AML-193 (cell line): ENCODE data around the gene ERCC1.

ENCODE experiments used
- DNase-seq, 2 experiments: peaks; one replicate each; lab custom pipeline; 2025; lab: John Stamatoyannopoulos, UW

The ERCC1 gene

DNA sequence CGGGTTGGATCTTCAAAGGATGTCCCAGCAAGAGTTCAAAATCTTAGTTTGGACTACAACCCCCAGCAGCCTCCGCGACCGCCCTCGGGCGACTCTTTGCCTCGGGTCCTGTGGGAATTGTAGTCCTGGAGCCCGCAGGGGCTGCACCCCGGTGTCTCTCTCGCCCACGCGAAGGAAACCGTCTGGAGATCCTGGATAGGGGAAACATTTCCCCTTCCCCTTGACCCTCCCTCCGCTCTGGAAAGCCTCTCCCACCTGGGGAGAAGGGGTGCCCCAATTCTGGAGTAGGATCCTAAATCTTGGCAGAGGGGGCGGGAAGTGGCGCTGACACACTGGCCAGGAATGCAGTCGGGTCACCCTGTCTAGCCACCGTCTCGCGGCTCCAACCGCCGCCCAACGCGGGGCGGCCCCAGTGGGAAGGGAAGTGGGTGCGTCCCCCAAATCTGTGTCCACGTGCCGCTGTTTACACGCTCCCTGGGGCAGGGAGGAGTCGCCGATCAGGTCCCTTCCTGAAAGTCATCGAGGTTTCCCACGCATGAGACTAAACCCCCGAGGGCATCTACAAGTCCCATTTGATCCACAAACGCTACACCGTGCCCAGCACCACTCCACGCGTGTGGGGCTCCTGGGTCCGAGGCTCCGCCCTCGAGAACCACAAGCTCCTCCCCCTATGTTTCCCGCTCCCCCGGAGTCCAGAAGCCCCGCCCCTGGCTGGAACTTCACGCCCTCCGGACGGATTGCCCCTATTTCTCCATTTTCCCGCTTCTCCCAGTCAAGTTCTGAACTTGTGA is 18.1 kb downstream of the ERCC1 start:
- peak; percentile 84 for DNase-seq

DNA sequence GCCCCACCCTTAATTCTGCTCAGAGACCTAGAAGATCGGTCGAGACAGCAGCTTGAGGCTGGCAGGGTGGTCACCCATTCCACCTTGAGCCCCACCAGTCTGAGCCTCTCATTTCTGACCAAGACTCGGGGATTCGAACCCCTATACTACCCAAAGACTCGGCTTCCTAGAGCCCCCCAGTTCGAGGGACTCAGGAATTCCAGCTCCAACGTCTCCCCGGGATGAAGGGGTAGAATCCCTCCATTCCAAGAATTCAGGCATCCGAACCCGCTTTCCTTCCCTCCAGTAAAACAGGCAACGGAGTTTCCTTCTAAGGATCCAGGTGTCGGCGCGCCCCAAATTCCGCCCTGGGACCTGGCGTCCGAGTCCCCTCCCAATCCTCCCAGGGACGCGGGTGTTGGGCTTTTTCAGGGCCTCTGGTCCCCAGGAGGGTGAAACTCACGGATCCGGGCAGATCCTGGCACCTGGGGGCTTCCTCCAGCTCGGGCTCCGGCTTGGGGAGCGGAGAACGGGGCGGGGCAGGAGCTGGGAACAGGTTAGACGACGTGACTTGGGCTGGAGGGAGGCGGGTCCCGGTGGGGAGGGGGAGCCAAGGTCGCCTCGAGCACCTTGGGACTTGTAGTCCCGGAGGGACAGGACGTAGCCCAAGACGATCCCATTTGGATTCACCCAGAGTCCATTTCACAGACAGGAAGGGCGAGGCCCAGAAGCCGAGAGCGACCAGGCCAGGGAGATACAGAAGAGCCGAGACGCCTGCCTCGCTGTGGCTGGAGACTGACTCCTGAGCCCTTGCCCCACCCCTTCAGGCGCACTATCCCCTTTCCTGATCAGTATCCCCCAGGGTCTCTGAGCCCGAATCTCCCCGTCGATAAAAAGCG is 18.9 kb downstream of the ERCC1 start, which contains the start of gene PPP1R13L:
Gene PPP1R13L (minus strand): TSS at position 513 of the 878 bp plus-strand sequence. CDS start 6,751 bp downstream, outside the sequence.
- DNase-seq, result no peak

DNA sequence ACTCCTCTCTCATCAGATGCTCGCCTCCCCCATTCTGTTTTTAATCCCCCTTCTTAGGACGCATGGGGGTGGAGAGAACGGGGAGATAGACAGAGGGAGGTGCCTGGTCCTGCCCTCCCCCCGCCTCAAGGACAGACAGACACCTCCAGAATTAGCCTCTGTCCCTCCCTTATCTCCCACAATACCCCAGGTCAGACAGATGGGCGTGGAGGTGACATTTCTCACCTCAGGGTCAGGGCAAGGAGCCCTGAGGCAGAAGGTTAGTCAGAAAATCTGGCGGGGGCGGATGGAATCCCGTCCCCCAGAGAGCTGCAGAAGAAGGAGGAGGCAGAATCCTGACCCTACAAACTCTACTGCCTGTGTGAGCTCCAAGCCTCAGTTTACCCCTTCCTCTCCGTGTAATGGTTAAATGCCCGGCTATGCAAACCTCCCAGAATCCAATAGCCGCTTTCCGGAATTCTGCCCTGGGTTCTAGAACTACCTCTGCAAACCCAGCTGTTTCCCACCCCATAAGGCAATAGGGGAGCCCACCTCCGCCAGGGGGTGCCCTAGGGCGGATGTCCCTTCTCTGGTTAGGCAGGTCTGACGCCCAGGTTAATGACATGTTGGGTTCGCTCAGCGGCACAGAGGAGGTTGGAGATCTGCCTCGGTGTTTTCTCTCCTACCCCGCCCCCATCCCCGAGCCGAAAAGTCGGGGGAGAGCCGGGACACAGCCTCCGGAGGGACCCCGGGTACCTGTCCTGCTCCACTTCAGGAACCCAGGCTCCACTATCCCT is 19.7 kb downstream of the ERCC1 start:
- peak; percentile 22 to 23 for DNase-seq

DNA sequence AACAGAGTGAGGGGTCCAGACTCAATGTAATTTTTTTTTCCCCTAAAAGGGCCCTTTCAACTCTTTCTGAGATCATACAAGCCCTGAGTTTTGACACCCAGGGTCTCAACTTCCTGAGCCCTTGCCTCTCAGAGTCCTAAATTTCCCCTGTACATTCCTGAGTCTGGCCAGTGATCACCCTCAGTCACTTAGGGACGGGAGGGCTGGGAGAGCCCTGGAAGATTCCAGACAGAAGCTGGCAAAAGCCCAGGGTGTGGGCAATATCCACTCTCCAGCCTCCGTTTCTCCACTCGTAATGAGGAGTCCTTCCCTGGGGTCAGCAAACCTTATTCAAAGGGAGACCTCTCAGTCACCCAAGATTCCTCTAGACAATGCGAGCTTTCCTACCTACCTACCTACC is 20.4 kb downstream of the ERCC1 start:
- DNase-seq, result no peak

DNA sequence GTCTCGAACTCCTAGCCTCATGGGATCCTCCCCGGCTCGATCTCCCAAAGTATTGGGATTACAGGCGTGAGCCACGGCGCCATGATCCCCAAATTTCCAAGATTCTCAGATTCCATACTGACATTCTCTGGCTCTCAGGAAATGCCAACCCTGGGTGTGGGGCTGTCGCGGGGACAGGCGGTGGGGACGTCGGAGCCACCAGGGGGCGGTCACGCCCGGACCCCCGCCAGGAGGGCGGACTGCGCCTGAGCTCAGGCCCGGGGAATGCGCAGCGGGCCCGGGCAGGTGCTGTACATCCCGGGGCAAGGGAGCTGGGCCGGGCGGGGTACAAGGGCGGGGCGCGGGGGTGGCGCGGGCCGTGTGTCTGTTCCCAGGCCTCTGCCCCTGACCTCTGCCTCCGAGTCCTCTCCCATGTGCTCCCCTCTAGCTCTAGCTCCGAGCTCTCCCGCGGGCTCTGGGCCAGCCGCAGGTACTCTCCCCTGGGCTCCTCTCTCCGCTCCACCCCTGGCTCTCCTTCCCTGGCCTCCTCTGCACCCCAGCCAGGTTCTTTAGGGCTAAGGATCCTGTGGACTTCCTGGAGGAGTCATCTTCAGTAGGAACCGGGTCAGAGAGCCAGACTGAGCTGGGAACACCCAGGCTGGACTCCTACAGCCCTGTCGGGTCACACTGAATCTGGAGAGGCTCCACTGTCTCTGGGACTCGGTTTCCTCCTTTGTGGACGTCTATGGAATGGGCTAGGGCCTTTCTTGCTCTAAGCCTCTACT is 21.2 kb downstream of the ERCC1 start:
- DNase-seq, result no peak

DNA sequence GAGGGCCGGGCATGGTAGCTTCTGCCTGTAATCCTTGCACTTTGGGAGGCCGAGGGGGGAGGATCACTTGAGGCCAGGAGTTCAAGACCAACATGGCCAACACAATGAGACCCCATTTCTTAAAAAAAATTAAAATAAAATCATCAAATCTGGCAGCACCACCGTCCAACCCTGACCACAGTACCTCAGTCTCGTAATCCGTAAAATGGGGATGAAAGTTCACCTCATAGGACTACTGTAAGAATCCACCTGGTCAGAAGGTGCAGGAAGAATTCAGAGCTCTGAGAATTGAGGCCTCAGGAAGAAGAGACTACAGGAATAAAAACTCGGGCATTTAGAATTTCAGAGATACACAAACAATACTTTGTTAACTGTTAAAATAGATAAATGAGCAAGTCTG is 21.9 kb downstream of the ERCC1 start:
- DNase-seq, result no peak

DNA sequence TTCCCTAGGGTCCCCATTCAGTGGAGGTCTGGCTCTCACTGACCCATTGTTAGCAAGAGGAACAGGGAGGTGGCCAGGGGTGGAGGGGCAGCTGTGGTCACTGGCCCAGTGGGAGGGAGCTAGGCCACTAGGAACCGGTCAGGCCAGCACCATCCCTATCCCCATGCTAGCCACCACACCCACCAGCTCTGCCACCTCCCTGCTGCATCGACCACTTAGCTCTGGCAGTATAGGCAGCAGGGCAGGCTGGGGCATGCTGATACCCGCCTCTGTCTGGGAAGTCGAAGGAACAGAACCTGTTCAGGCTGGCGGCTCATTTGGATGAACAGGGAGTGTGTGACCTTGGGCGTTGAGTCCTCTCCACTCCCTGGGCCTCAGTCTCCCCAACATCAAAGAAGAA is 23.5 kb downstream of the ERCC1 start:
- no peak for DNase-seq

DNA sequence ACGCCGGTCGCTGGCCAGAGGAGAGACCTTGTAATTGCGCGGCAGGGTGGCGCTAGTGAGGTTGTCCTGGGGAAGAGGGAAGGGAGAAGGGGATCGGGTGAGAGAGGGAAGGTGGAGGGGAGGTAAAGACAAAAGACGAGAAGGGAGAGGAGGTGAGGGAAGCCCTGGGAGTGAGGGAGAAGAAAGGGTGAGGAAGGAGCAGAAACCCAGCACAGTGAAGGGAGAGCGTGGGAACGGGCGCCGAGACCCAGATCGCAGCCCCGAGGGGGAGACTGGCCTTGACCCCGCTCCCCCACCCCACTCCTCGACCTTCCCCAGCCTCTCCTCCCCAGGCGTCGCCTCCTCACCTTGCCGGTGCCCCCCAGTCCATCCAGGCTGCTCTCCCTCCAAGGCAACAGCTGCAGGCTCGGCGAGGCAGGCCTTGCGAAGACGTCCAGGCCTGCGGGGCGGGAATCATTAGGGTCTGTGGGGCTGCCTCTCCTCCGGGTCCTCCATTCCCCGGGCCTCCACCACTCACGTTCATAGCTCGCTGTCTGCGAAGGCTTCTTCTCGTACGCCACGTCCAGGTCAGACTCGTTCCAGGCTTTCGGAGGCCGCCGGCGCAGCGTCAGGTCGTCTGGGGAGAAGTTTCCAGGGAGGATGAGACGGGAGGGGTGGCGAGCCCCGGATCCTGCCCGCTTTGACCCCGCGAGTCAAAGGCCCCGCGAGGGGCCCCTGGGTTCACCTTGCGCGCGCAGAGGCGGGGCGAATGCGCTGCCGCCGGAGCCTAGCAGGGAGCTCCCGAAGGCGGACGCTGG is 27.7 kb downstream of the ERCC1 start:
- no peak for DNase-seq

DNA sequence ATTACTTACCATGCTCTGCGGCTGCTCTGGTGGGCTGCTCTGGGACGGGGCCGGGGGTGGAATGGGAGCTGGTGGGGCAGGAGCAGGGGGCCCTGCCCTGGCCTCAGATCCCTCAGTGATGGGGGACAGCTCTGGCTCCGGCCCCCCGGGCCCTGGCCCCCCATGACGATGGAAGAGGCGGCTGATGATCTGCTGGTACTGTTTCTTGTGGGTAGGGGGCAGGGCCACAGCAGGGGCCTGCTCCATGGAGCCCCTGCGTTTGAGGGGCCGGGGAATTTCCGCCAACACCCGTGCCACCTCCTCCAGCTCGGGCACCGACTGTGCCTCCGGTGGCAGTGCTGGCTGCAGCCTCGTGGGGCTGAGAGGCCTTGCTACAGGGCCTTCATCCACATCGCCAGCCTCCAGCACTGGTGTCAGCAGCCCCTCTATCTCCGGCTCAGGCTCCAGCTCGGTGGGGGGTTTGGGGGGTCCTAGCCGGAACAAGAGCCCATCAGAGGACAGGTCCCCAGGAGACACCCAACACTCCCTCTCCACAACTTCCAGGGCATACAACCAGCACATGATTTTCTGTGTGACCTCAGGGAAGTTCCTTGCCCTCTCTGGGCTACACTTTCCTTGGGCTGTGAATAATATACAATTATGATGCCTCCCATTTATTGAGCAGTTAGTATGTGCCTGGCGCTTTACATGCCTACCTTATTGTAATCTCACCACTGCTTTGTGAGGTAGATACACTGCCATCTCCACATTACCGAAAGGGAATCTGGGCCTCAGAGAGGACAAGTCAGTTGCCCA is 31.6 kb downstream of the ERCC1 start:
- DNase-seq, result no peak

DNA sequence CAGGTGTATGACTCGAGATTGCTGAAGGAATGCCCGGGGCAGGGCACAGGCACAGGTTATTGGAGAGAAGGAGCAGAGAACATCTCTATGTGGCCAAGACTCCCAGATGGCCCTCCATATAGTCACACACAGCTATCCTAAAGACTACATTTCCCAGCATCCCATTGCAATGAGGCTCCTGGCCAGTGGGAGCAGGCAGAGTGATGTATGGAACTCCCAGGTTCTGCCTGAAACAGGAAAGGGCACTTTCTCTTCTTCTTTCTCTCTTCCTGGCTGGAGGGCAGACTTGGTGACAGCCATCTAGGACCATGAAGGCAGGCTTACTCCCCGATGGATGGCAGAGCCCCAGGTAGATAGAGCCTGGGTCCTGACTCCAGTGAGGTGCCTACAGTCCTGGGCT is 32.4 kb downstream of the ERCC1 start:
- DNase-seq, result no peak

DNA sequence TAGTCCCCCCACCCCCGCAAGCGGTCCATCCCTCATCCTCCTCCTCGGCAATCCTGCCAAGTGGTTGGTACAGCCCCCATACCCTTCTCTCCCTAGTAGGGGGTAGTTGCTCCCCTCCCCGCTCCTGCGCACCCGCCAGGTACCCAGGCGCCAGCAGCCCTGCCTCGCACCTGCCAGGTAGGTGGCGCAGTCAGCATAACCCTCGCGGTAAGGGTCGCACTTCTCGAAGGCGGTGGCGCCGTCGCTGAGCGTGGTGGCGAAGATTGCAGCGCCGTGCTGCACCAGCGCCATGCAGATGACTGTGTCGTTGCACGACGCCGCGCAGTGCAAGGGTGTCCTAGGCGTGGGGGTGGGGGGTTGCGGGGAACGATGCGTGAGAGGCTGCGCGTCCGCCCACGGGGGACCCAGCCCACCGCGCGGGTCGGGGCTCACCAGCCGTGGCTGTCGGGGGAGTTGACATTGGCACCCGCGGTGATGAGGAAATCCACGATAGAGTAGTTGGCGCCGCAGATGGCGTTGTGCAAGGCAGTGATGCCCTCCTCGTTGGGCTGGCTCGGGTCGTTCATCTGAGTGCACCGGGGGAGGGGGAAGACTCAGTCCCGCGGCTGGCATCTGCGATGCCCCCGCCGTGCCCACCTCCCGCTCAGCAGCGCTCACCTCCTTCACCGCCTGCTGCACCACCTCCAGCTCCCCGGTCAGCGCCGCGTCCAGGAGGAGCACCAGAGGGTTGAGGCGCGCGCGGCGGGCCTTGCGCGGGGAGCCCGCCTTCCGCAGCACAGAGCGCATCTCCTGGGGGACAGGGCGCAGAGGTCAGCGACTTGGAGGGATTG is 38.1 kb downstream of the ERCC1 start:
- DNase-seq, result no peak

DNA sequence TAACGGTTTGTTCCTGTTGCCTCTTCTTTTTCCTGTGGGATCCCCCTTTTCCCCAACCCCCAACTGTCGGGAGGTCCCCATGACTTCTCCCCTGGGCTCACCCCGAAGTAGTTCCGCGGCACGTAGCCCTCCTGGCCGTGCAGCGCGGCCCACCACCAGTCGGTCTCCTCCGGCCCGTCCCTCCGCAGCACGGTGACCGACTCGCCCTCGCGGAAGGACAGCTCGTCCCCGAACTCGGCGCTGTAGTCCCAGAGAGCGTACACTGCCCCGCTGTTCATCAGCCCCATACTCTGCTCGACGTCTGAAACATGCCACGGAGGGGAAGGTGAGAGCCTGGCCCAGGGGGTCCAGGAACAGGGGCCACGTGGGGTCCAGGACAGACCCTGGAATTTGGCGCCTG is 41.3 kb downstream of the ERCC1 start:
- no peak for DNase-seq

DNA sequence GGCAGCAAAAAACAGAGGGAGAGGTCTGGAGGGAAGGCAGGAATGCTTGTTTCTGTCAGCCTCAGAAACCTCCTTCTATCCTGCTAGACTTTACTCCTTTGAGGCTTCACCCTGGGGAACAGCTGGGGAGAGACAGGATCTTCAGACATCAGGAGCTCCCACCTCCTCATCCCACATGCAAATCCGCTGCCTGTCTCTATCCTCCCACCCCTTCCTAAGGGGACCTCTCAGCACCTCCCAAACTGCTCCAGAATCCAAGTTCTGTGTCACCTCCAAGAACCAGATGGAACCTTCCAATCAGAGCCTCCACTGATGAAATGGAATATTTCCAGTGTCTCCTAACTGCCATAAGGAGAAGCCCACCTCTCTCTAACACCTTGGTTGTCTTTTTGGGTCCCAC is 43.6 kb downstream of the ERCC1 start:
- DNase-seq, result no peak

DNA sequence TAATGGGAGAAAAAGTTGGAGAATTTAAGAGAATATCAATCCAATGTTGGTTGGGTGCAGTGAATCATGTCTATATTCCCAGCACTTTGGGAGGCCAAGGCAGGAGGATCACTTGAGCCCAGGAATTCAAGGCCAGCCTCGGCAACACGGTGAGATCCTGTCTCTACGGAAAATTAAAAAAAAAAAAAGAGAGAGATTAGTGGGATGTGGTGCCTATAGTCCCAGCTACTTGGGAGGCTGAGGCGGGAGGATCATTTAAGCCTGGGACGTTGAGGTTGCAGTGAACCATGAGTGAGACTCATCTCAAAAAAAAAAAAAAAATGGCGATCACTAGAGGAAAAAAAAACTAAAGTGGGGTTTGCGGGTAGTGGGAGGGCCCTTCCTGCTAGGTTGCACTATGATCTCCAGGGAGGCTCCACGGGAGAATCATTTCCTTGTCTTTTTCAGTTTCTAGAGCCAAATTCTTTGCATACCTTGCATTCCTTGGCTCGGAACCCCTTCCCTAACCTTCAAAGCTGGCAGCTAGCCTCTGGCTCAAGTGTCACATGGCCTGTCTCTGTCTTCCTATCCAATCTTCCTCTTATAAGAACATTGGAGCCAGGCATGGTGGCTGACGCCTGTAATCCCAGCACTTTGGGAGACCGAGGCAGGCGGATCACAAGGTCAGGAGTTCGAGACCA is 47.5 kb downstream of the ERCC1 start:
- no peak for DNase-seq

DNA sequence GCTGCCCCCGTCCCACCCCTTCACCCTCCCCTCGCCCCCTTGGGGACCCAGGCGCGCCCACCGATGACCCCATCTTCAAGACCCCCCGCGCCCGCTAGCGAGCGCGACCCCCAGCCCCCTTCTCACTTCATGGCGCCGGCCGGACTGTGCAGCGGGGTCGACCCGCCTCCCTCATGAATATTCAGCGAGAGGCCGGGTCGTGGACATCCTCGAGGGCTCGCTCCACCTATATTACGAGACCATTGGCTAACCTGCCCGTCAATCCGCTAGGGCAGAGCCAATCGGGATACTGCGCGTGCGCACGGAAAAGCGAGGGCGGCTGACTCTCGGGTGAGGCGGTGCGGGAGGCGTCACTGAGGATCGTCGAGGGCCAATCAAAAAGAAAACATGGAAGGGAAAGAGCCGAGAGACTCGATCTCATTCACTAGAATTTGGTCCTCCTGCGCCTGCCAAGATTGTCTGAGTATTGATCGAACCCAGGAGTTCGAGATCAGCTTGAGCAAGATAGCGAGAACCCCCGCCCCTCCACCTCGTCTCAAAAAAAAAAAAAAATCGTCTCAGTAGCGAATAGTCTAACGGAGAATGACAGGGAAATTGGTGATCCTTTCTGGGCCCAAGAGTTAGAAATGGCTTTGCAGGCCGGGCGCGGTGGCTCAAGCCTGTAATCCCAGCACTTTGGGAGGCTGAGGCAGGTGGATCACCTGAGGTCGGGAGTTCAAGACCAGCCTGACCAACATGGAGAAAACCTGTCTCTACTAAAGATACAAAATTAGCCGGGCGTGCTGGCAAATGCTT is 53.1 kb downstream of the ERCC1 start, which contains the start of gene ERCC2:
Gene ERCC2 (minus strand): TSS at position 164 of the 795 bp plus-strand sequence. CDS start 33 bp downstream, at position 131.
- peak; percentile 92 for DNase-seq

DNA sequence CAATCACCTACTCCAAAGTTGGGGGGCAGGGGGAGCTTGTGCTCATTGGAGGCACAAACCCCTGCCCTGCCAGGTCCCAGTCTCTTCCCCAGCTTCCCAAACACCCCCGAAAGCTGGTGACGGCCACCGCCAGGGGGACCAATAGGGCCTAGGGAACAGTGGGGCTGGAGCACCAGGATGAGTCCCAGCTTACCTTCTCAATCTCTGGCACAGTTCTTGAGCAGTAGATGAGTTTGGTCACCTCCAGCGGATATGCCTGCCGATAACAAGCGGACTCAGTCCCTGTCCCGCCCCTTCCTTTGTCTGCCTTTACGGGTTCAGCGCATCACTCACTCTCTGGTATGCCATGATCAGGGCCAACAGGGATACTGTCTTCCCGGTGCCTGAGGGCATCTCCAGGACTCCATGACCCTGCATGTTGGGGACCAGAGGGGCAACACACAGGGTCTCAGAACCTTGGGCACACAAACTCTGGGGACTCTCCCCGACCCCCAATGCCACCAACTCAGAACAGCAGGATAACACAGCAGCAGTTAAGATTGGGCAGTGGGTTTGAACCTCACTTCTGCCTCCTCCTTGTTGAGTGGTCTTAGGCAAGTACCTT is 54.9 kb downstream of the ERCC1 start:
- no peak for DNase-seq

DNA sequence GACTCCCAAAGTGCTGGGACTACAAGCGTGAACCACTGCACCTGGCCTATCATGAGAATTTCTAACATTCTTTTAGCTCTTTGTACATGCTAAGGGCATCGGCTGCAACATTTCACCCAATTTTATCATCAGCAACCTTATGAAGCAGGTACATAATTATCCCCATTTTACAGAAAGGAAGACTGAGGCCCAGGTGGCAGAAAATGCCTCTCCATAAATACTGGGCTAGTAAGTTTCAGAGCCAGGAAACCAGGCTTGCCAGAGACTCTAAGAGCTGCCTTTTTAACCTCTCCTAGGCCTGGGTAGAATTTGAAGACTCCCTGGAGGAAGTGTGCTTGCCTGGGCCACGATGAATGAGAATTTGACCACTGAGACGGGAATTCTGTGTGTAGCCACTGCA is 55.6 kb downstream of the ERCC1 start:
- no peak for DNase-seq
